Stimulated activated memory B cell treated with anti-CD40 and anti-IgM and Interleukin-4, amounts not matched to agents 10 μg/mL and 1 μg/mL and 100 μg/mL, for 72 hours (primary cell): ENCODE results near the gene UBTD1.

Source experiments
- ATAC-seq: fragments of 150-1000 bp; cut with Tn5 transposase; 2 replicates; pipeline ENCODE4 v1.10.0; 2021
- H3K27ac Mint-ChIP-seq: one replicate; pipeline ENCODE4 v1.8.0; 2022; ENCODE audit warnings: mild to moderate bottlenecking, mixed read lengths
- H3K27me3 Mint-ChIP-seq: one replicate; pipeline ENCODE4 v1.8.0; 2022; ENCODE audit warnings: mixed read lengths
- H3K36me3 Mint-ChIP-seq: one replicate; pipeline ENCODE4 v1.8.0; 2022; ENCODE audit warnings: mixed read lengths
- H3K4me1 Mint-ChIP-seq: one replicate; pipeline ENCODE4 v1.8.0; 2022; ENCODE audit warnings: mixed read lengths
- H3K4me3 Mint-ChIP-seq: one replicate; pipeline ENCODE4 v1.8.0; 2022; ENCODE audit warnings: mild to moderate bottlenecking, moderate library complexity, mixed read lengths
- H3K9me3 Mint-ChIP-seq: one replicate; pipeline ENCODE4 v1.8.0; 2022; ENCODE audit warnings: mixed read lengths

Gene UBTD1

GRCh38 chr10:97498841-97499560 lies at the start of gene UBTD1:
UBTD1 (plus strand) TSS chr10:97498924; CDS start chr10:97499204, 280 bp downstream.
- ATAC-seq = peak; percentile 1
- Mint-ChIP-seq H3K27ac (peak within 1 kb of the TSS; percentile 95), H3K36me3 (no peaks in the 10 kb centered on the region), H3K27me3 (peaks cover 18% of the 10 kb centered on the region), H3K4me3 (peak within 1 kb of the TSS; percentile 98), H3K9me3 (no peaks in the 10 kb centered on the region), H3K4me1 (peaks cover 43% of the 10 kb centered on the region)

GRCh38 chr10:97450828-97451227 lies 47.9 kb upstream of the UBTD1 start:
- H3K4me1 Mint-ChIP-seq = peaks cover 49% of the 10 kb centered on the region
- H3K27me3 Mint-ChIP-seq = no peaks in the 10 kb centered on the region
- H3K36me3 Mint-ChIP-seq = peaks cover 20% of the 10 kb centered on the region
- no peak overlapping the region for H3K27ac Mint-ChIP-seq
- no peaks in the 10 kb centered on the region for H3K9me3 Mint-ChIP-seq
- H3K4me3 Mint-ChIP-seq = no peak overlapping the region
- ATAC-seq = no peak

DNA sequence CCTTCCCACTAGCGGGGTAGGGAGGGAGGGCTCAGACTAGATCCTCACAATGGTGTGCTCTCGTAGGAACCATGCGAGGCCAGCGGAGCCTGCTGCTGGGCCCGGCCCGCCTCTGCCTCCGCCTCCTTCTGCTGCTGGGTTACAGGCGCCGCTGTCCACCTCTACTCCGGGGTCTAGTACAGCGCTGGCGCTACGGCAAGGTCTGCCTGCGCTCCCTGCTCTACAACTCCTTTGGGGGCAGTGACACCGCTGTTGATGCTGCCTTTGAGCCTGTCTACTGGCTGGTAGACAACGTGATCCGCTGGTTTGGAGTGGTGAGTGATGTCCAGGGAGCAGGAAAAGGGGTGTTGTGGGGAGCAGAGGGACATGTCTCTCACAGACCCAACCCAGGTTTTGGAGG lies 47.1 kb upstream of the UBTD1 start:
- ATAC-seq = no peak
- Mint-ChIP-seq H3K4me3 (no peak overlapping the region), H3K27me3 (no peaks in the 10 kb centered on the region), H3K36me3 (peaks cover 20% of the 10 kb centered on the region), H3K27ac (no peak overlapping the region), H3K9me3 (no peaks in the 10 kb centered on the region), H3K4me1 (peaks cover 43% of the 10 kb centered on the region)

GRCh38 chr10:97452352-97452751 lies 46.4 kb upstream of the UBTD1 start:
- Mint-ChIP-seq H3K4me1 (peaks cover 36% of the 10 kb centered on the region), H3K27ac (no peak overlapping the region), H3K9me3 (no peaks in the 10 kb centered on the region)

GRCh38 chr10:97454330-97455036 lies 44.2 kb upstream of the UBTD1 start:
- Mint-ChIP-seq H3K4me1 (peaks cover 18% of the 10 kb centered on the region), H3K27me3 (no peaks in the 10 kb centered on the region), H3K9me3 (no peaks in the 10 kb centered on the region), H3K36me3 (peaks cover 36% of the 10 kb centered on the region), H3K27ac (peak overlapping the region; percentile 42), H3K4me3 (no peak overlapping the region)
- ATAC-seq = no peak

More at GRCh38 chr10:97452352-97452751, 46.4 kb upstream of the UBTD1 start:
- Mint-ChIP-seq H3K4me3 (no peak overlapping the region), H3K27me3 (no peaks in the 10 kb centered on the region), H3K36me3 (peaks cover 20% of the 10 kb centered on the region)
- no peak for ATAC-seq

DNA sequence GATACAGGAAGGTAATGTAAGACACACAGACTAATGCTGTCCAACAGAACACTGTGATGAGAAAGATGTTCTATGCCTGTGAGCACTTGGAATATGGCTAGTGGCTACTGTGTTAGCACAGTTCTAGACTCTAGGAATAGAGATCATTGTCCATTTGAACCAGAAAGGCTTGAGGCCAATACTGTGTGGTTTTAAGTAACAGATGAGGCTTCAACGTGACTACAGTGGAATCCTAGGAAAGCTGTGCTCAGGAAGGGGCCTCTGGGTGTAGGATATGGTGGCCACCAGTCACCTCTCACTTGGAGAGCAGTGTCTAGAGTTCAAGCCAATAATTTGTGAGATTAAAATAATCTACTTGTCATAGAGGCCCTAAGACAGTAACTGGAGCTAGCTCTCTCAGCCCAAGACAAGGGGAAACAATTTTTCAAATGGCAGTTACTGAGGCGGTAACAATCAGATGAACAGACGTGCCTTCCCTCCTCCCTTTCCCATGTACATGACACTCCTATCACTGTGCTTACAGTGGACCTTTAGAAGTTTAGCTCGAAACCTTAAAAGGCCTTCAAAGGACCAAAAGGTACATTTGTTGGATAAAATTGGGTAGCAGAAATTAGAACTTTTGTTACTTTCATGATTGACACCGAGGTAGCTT lies 42.6 kb upstream of the UBTD1 start:
- peaks cover 8% of the 10 kb centered on the region for H3K4me1 Mint-ChIP-seq
- no peak for ATAC-seq
- no peak overlapping the region for H3K4me3 Mint-ChIP-seq
- peaks cover 44% of the 10 kb centered on the region for H3K36me3 Mint-ChIP-seq
- H3K9me3 Mint-ChIP-seq = no peaks in the 10 kb centered on the region
- H3K27me3 Mint-ChIP-seq = no peaks in the 10 kb centered on the region
- H3K27ac Mint-ChIP-seq = no peak overlapping the region

- Mint-ChIP-seq H3K9me3 (no peaks in the 10 kb centered on the region), H3K36me3 (peaks cover 49% of the 10 kb centered on the region), H3K27ac (no peak overlapping the region), H3K4me3 (no peak overlapping the region), H3K27me3 (no peaks in the 10 kb centered on the region), H3K4me1 (peaks cover 8% of the 10 kb centered on the region)
- ATAC-seq = no peak
Measured at GRCh38 chr10:97456686-97457065, 42.0 kb upstream of the UBTD1 start.

DNA sequence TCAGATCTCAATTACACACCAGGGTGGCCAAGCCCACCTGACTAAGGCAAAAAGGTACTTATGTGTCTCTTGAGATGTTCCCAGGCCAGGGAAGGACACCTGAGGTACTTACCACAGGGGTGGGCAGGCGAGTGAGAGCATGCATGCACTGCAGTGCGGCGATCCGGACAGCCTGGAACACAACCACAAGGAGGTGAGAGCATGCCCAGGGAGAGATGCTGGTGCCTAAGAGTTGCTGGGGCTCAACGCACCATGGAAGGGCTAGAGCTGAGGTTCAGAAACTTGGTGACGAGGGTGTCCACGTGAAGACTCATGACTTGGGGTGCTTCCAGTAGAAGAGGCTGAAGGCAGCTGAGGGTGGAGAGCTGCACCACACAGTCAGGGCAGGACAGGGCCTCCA lies 39.6 kb upstream of the UBTD1 start:
- peaks cover 49% of the 10 kb centered on the region for H3K36me3 Mint-ChIP-seq

DNA sequence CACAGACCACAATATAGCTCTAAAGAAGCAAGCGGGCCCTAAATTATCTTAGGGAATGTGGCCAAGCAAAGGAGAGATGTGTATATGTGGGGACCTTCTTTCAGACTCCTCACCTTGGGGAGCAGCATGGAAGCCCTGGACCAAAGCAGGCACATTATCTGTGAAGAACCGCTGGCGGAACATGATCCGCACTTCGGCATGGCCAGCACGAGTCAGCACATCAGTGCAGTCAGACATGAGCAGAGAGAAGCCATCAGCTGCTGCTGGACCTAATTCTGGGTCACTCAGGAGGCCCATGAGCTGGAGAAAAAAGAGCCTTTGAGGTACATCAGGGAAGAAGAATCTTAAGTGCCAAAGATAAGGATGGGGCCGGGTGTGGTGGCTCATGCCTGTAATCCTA lies 38.8 kb upstream of the UBTD1 start:
- no peaks in the 10 kb centered on the region for H3K4me1 Mint-ChIP-seq
- no peak for ATAC-seq
- peaks cover 53% of the 10 kb centered on the region for H3K36me3 Mint-ChIP-seq
- no peaks in the 10 kb centered on the region for H3K27me3 Mint-ChIP-seq
- no peak overlapping the region for H3K27ac Mint-ChIP-seq
- H3K9me3 Mint-ChIP-seq = no peaks in the 10 kb centered on the region
- H3K4me3 Mint-ChIP-seq = no peak overlapping the region

More for the DNA sequence above, 39.6 kb upstream of the UBTD1 start:
- H3K27me3 Mint-ChIP-seq = no peaks in the 10 kb centered on the region
- peaks cover 3% of the 10 kb centered on the region for H3K4me1 Mint-ChIP-seq
- ATAC-seq = no peak
- no peak overlapping the region for H3K4me3 Mint-ChIP-seq
- no peaks in the 10 kb centered on the region for H3K9me3 Mint-ChIP-seq
- peak overlapping the region; percentile 42 for H3K27ac Mint-ChIP-seq

GRCh38 chr10:97462309-97462708 lies 36.4 kb upstream of the UBTD1 start:
- no peaks in the 10 kb centered on the region for H3K4me1 Mint-ChIP-seq

DNA sequence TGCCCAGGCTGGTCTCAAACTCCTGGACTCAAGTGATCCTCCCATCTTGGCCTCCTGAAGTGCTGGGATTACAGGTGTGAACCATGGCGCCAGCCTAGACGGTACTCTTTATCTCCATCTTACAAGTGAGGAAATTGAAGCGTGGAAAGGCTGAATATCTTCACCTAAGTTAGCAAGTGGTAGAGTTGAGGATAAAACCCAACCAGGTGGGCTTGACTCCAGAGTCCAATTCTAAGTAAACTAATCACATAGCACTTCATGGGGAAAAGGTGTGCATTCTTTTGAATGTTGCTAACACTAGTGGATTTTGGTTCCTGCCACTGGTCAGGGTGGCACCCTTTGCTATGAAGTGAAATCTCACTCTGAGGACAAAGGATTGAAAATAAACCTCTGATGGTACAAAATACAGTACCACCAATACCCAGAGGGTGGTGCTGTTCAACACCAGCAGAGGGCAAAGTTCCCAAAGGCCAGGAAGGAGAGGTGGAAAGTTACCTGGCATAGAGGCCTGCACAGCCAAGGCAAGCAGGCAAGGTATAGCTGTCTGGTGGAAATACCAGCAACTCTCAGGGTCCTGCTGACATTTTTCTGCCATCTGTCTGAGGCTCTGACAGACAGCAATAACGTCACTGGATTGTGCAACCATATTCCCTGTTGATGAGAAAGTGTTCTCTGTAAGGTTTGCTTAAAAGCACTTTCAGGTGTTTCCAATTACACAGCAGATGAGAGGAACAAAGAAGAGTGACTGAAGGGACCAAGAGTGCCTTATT lies 35.2 kb upstream of the UBTD1 start:
- no peak for ATAC-seq
- H3K36me3 Mint-ChIP-seq = peaks cover 46% of the 10 kb centered on the region
- H3K9me3 Mint-ChIP-seq = no peaks in the 10 kb centered on the region
- H3K27ac Mint-ChIP-seq = no peak overlapping the region
- H3K4me3 Mint-ChIP-seq = no peak overlapping the region
- no peaks in the 10 kb centered on the region for H3K27me3 Mint-ChIP-seq
- H3K4me1 Mint-ChIP-seq = no peaks in the 10 kb centered on the region

More at GRCh38 chr10:97462309-97462708, 36.4 kb upstream of the UBTD1 start:
- H3K4me3 Mint-ChIP-seq = no peak overlapping the region
- ATAC-seq = no peak
- no peak overlapping the region for H3K27ac Mint-ChIP-seq
- H3K36me3 Mint-ChIP-seq = peaks cover 52% of the 10 kb centered on the region
- no peaks in the 10 kb centered on the region for H3K27me3 Mint-ChIP-seq
- H3K9me3 Mint-ChIP-seq = no peaks in the 10 kb centered on the region

DNA sequence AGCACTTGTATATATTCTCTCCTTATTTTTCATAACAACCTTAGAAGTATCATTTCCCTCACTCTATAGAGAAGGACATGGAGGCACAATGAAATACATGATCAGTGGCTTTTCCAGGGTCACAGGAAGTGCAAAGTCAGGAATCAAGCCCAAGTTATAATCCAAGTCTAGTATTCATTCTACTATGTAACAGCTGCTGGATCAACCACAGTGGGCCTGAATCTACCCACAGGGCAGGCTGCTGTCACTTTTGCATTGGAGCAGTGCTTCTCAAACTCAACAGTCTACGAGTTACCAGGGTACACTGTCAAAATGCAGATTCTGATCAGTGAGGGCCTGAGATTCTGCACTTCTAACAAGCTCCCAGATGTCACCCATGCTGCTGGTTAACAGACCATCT lies 34.5 kb upstream of the UBTD1 start:
- no peaks in the 10 kb centered on the region for H3K27me3 Mint-ChIP-seq
- no peaks in the 10 kb centered on the region for H3K4me1 Mint-ChIP-seq
- H3K27ac Mint-ChIP-seq = no peak overlapping the region
- H3K4me3 Mint-ChIP-seq = no peak overlapping the region
- ATAC-seq = no peak
- peaks cover 39% of the 10 kb centered on the region for H3K36me3 Mint-ChIP-seq
- H3K9me3 Mint-ChIP-seq = no peaks in the 10 kb centered on the region

- Mint-ChIP-seq H3K9me3 (no peaks in the 10 kb centered on the region), H3K27me3 (no peaks in the 10 kb centered on the region), H3K4me1 (no peaks in the 10 kb centered on the region), H3K36me3 (peaks cover 22% of the 10 kb centered on the region), H3K4me3 (no peak overlapping the region), H3K27ac (no peak overlapping the region)
- no peak for ATAC-seq
Measured at GRCh38 chr10:97465982-97466381, 32.7 kb upstream of the UBTD1 start.

DNA sequence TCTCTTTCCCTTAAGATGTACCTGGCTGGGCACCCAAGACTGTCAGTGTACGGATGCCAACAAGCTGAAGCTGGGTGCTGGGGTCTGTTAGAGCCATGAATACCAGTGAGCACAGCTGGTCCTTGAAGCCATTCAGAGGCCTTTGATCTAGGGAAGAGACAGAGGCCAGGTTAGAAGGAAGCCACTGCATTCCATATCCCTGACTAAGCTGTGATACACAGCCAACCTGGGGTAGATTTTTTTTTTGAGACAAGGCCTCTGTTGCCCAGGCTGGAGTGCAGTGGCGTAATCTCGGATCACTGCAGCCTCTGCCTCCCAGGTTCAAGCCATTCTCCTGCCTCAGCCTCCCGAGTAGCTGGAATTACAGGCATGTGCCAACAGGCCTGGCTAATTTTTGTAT lies 32.0 kb upstream of the UBTD1 start:
- no peak for ATAC-seq
- no peak overlapping the region for H3K4me3 Mint-ChIP-seq
- no peaks in the 10 kb centered on the region for H3K27me3 Mint-ChIP-seq
- H3K4me1 Mint-ChIP-seq = no peaks in the 10 kb centered on the region
- peaks cover 20% of the 10 kb centered on the region for H3K36me3 Mint-ChIP-seq
- H3K9me3 Mint-ChIP-seq = no peaks in the 10 kb centered on the region
- H3K27ac Mint-ChIP-seq = no peak overlapping the region

GRCh38 chr10:97468162-97468561 lies 30.6 kb upstream of the UBTD1 start:
- Mint-ChIP-seq H3K9me3 (no peaks in the 10 kb centered on the region), H3K4me1 (no peaks in the 10 kb centered on the region), H3K36me3 (peaks cover 26% of the 10 kb centered on the region), H3K4me3 (no peak overlapping the region), H3K27ac (no peak overlapping the region), H3K27me3 (no peaks in the 10 kb centered on the region)
- no peak for ATAC-seq
